ENCODE measurements around the gene AGMAT.
A peak's percentile ranks its signal among the peaks of the same experiment; 100 is the strongest.

The AGMAT gene

DNA sequence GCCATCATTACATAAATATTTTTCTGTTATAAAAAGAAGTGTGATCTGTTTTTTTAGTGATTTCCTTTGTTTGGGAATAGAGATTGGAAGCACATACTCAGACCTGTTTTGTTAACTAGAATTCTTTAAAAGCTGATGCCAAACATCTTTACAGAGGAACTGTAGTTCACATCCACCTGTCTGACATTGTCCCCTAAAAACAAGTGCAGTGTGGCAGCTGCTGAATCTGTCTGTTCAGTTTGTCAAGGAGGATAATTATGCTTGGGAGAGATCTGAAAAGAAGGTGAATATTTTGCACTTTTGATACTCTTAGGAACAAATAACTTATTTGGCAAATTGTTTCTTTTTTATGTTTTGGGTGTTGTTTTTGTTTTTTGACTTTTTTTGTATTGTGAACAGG is 13.6 kb downstream of the AGMAT start:
- H3K27me3 Mint-ChIP-seq (ENCODE audit: low read depth, poor library complexity) = no peaks in the 10 kb centered on the region
- H3K4me1 Mint-ChIP-seq = peaks cover 12% of the 10 kb centered on the region
- TF ChIP-seq, protein P1, sequence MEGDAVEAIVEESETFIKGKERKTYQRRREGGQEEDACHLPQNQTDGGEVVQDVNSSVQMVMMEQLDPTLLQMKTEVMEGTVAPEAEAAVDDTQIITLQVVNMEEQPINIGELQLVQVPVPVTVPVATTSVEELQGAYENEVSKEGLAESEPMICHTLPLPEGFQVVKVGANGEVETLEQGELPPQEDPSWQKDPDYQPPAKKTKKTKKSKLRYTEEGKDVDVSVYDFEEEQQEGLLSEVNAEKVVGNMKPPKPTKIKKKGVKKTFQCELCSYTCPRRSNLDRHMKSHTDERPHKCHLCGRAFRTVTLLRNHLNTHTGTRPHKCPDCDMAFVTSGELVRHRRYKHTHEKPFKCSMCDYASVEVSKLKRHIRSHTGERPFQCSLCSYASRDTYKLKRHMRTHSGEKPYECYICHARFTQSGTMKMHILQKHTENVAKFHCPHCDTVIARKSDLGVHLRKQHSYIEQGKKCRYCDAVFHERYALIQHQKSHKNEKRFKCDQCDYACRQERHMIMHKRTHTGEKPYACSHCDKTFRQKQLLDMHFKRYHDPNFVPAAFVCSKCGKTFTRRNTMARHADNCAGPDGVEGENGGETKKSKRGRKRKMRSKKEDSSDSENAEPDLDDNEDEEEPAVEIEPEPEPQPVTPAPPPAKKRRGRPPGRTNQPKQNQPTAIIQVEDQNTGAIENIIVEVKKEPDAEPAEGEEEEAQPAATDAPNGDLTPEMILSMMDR (IDR thresholded peaks at IDR 0.05) = no peak
- H3K4me3 Mint-ChIP-seq = no peak overlapping the region
- DNase-seq = no peak
- peaks cover 49% of the 10 kb centered on the region for H3K36me3 Mint-ChIP-seq (ENCODE audit: low read depth)
- no peaks in the 10 kb centered on the region for H3K9me3 Mint-ChIP-seq
- peak overlapping the region; percentile 29 for H3K27ac Mint-ChIP-seq

DNA sequence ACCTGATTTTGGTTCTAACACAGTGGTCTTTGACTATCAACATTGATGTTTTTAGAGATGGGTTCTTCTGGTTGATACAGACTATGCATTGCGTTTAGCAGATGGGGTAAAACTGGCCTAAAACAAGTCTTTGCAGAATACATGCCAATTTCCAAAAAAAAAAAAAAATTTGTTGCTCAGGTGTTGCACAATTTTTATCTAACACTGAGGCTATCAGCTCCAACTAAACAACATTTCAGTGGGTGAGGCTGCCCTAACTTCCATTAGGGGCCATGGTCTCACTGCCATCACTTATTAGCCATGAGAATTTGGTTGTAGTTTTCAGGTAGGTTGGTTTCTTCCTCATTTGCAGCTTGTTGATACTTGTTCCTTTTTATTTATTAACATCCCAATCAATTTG is 14.0 kb downstream of the AGMAT start:
- no peaks in the 10 kb centered on the region for H3K27me3 Mint-ChIP-seq (ENCODE audit: low read depth, poor library complexity)
- no peaks in the 10 kb centered on the region for H3K9me3 Mint-ChIP-seq
- H3K27ac Mint-ChIP-seq = no peak overlapping the region
- DNase-seq = no peak
- TF ChIP-seq, protein P1 (IDR thresholded peaks at IDR 0.05) = no peak
- H3K4me3 Mint-ChIP-seq = no peak overlapping the region
- H3K4me1 Mint-ChIP-seq = peaks cover 12% of the 10 kb centered on the region
- H3K36me3 Mint-ChIP-seq (ENCODE audit: low read depth) = peaks cover 53% of the 10 kb centered on the region

DNA sequence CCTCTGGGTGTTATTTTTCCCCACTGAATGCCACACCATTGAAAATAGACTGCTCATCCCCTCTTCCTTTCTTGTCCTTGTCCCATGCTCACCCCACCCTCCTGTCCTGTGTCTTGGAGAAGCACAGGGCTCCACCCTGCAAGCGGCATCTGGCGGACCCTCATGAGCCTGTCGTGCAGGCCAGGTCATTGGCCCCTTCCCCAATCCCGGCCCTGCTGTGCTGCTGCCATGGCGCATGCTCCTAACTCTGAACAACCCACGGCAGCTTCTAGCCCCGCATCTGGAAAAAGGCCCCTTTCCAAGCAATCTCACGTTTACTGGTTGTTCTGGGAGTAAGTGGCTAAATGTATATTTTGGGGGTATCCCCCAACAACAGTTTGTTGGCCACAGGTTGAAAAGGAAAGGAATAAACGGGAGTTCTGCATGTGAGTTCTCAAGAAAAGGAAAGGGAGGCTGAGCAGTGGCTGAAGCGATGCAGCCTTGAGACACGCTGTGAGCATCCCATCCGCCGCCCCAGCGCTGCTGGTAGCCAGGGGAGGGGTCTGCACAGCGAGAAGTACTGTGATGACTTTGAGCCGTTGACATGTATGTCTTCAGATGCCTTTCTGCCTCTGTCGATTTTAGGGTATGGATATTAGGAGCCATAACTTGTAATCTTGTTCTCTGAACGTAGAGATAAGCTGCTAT is 16.3 kb downstream of the AGMAT start:
- Mint-ChIP-seq H3K36me3 (ENCODE audit: low read depth) (peaks cover 62% of the 10 kb centered on the region), H3K4me3 (no peak overlapping the region), H3K4me1 (peaks cover 17% of the 10 kb centered on the region), H3K27me3 (ENCODE audit: low read depth, poor library complexity) (no peaks in the 10 kb centered on the region), H3K27ac (no peak overlapping the region), H3K9me3 (no peaks in the 10 kb centered on the region)
- DNase-seq = no peak
- TF ChIP-seq, protein P1 (IDR thresholded peaks at IDR 0.05) = no peak

DNA sequence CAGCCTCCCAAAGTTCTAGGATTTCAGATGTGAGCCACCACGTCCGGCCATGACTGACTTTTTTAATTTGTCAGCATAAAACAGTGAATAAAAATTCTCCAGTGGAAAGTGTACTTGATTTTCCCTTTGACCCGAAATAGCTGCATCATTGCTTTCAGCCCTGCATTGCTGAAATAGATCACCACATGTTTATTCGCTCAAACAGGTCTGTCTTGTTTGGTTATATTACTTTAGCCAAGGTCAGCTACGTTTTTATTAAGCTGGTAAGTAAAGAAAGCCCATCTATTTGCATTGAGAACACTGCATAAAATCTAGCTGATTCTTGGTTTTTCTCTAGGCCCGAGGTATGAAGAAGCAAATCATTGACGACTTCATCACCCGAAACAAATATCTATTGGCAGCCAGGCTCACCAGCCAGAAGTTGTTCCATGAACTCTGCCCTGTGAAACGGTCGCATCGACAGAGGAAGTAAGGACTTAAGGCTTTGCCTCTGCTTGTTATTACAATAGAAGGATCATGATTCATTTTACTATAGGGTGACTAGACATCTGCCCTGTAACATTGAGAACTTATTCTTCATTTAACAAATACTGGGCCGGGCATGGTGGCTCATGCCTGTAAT is 25.6 kb downstream of the AGMAT start:
- Mint-ChIP-seq H3K4me1 (peaks cover 5% of the 10 kb centered on the region), H3K27ac (peak overlapping the region; percentile 84), H3K4me3 (no peak overlapping the region), H3K36me3 (ENCODE audit: low read depth) (peaks cover 37% of the 10 kb centered on the region), H3K27me3 (ENCODE audit: low read depth, poor library complexity) (no peaks in the 10 kb centered on the region), H3K9me3 (no peaks in the 10 kb centered on the region)
- TF ChIP-seq, protein P1 (IDR thresholded peaks at IDR 0.05) = no peak
- no peak for DNase-seq

DNA sequence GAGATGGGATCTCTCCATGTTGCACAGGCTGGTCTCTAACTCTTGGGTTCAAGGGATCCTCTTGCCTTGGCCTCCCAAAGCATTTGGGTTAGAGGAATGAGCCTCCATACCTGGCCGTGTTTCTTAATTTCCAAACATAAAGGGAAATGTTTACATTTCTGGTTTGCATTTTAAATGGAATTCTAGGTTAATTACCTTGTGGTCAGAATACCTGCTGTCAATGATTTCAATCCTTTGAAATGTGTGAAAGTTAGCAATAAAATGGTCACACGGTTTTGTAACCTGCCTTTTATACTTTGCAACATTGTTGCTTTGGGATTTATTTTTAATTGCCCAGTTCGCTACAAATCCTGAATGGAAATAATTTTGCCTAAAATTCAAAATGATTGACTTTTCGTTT is 26.3 kb downstream of the AGMAT start:
- TF ChIP-seq, protein P1 (IDR thresholded peaks at IDR 0.05) = no peak
- peaks cover 30% of the 10 kb centered on the region for H3K36me3 Mint-ChIP-seq (ENCODE audit: low read depth)
- DNase-seq = no peak
- no peaks in the 10 kb centered on the region for H3K27me3 Mint-ChIP-seq (ENCODE audit: low read depth, poor library complexity)
- H3K9me3 Mint-ChIP-seq = no peaks in the 10 kb centered on the region
- peak overlapping the region; percentile 84 for H3K27ac Mint-ChIP-seq
- no peak overlapping the region for H3K4me3 Mint-ChIP-seq
- no peaks in the 10 kb centered on the region for H3K4me1 Mint-ChIP-seq

DNA sequence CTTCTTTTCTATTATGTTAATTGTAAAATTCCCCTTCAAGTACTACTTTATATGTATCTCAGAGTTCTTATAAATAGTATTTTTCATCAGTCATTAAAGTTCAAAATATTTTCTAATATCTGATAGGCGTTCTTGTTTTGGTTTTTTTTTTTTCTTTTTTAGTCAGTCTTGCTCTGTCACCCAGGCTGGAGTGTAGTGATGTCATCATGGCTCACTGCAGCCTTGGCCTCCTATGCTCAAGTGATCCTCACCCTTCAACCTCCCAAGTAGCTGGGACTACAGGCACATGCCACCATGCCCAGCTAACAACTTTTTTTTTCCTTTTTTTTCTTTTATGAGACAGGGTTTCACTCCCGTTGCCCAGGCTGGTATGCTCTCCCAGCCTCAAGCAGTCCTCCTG is 27.3 kb downstream of the AGMAT start:
- no peaks in the 10 kb centered on the region for H3K27me3 Mint-ChIP-seq (ENCODE audit: low read depth, poor library complexity)
- no peak overlapping the region for H3K27ac Mint-ChIP-seq
- TF ChIP-seq, protein P1 (IDR thresholded peaks at IDR 0.05) = no peak
- no peak overlapping the region for H3K4me3 Mint-ChIP-seq
- H3K36me3 Mint-ChIP-seq (ENCODE audit: low read depth) = peaks cover 30% of the 10 kb centered on the region
- no peak for DNase-seq
- H3K9me3 Mint-ChIP-seq = no peaks in the 10 kb centered on the region
- H3K4me1 Mint-ChIP-seq = no peaks in the 10 kb centered on the region
